WI38 (cell line): ENCODE measurements around the gene GAGE10.
"Not testable (repeated sequence)": the region's sequence is repeated elsewhere in the genome, so short reads cannot be mapped to it uniquely, and the experiment has no call there.

Source experiments
- H3K4me3 ChIP-seq: 2 replicates; pipeline ENCODE4 v1.5.1; 2011; ENCODE audit warnings: low read depth, mild to moderate bottlenecking, control low read depth, low read length

The GAGE10 gene

DNA sequence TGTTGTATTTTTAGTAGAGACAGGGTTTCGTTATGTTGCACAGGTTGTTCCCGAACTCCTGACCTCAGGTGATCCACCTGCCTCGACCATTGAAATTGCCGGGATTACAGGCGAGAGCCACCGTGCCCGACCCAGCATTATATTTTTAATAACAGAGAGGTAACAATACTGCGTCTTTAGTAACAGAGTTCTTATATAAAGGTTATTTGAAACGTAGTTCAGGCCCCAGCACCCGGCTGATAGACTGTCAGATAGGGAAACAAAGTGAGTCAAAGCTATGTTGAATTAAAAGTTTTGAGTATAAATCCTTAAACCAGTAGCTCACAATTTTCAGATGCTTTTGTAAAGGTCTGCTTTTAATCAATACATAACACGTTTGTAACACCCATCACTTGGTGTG is 42.7 kb downstream of the GAGE10 start:
- not testable (repeated sequence) for H3K4me3 ChIP-seq
